Measurements from ENCODE around the gene GPS1. TPM values are rescaled to one million over a fixed set of nuclear protein-coding genes. Genes with fewer than 3 reads are reported as not detected.

GPS1 gene
- total RNA-seq, 6 experiments from 2014 or later, result 127 to 144 (median 141) TPM

DNA sequence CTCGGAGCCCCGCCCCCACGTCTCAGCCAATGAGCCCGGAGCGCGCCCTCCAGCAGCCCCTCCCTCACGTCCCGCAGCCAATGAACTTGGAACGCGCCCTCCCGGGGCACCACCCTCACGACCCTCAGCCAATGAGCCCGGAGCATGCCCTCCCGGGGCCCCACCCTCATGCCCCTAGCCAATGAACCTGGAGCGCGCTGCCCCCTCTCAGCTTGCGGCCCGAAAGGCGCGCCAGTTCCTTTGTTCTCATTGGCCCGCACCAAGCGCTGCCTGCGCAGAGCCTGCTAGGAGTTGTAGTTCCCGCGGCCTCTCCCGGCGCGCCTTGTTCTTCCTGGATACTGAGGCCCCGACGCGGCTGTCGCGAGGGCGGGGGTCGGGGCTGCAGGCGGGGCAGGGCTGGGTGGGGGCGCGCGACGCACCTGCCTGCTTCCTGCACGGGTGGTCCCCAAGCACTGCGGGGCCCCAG lies 28.7 kb upstream of the GPS1 start, which contains the start of gene LRRC45:
LRRC45 (plus strand) TSS at position 325 of the 466 bp plus-strand sequence. CDS start 339 bp downstream, outside the sequence.
- DNase-seq, result peak; percentile 99
- Mint-ChIP-seq H3K27me3 (ENCODE audit: insufficient read depth) (peaks cover 2% of the 10 kb centered on the region), H3K4me1 (ENCODE audit: low read depth) (peaks cover 17% of the 10 kb centered on the region), H3K27ac (peak within 1 kb of the TSS; percentile 79), H3K36me3 (ENCODE audit: low read depth) (no peaks in the 10 kb centered on the region), H3K4me3 (peak within 1 kb of the TSS; percentile 88), H3K9me3 (no peaks in the 10 kb centered on the region)
- TF ChIP-seq, protein P1, sequence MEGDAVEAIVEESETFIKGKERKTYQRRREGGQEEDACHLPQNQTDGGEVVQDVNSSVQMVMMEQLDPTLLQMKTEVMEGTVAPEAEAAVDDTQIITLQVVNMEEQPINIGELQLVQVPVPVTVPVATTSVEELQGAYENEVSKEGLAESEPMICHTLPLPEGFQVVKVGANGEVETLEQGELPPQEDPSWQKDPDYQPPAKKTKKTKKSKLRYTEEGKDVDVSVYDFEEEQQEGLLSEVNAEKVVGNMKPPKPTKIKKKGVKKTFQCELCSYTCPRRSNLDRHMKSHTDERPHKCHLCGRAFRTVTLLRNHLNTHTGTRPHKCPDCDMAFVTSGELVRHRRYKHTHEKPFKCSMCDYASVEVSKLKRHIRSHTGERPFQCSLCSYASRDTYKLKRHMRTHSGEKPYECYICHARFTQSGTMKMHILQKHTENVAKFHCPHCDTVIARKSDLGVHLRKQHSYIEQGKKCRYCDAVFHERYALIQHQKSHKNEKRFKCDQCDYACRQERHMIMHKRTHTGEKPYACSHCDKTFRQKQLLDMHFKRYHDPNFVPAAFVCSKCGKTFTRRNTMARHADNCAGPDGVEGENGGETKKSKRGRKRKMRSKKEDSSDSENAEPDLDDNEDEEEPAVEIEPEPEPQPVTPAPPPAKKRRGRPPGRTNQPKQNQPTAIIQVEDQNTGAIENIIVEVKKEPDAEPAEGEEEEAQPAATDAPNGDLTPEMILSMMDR (IDR thresholded peaks at IDR 0.05), result no peak

DNA sequence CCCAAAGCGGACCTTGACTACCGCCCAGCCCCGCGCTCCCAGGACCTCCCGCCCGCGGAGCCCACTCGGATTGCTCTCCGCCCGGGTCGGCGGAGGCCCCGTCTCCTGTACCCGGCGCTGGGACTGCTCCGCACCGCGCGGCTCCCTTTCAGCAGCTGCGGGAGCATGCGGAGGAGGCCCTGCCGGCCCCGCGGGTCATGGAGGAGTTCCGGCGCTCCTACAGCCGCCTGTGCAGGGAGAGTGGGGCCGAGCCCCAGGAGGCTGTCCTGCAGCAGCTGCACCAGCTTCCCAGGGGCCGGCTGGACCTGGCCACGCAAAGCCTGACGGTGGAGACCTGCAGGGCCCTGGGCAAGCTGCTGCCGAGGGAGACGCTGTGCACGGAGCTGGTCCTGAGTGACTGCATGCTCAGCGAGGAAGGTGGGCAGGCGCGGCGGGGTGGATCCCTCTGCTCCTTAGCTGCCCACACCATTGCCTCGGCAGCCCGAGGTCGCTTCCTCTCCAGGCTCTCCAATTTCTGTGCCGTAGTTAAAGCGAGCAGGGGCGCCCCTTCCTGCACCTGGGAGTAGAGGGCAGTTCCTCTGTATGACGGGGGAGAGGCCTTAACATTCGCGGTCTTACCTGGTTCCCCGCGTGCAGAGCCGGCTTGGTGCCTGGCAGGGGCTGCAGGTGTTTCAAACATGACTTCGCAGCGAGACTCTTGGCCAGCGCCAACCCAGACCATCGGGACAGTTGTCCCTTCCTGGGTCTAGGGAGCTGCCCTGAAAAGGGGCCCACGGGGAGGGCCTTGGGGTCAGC lies 28.1 kb upstream of the GPS1 start:
- Mint-ChIP-seq H3K27ac (no peak overlapping the region), H3K4me1 (ENCODE audit: low read depth) (peaks cover 17% of the 10 kb centered on the region), H3K9me3 (no peaks in the 10 kb centered on the region), H3K4me3 (peak overlapping the region; percentile 88), H3K27me3 (ENCODE audit: insufficient read depth) (peaks cover 2% of the 10 kb centered on the region), H3K36me3 (ENCODE audit: low read depth) (no peaks in the 10 kb centered on the region)
- DNase-seq, result no peak
- TF ChIP-seq, protein P1 (IDR thresholded peaks at IDR 0.05), result no peak

DNA sequence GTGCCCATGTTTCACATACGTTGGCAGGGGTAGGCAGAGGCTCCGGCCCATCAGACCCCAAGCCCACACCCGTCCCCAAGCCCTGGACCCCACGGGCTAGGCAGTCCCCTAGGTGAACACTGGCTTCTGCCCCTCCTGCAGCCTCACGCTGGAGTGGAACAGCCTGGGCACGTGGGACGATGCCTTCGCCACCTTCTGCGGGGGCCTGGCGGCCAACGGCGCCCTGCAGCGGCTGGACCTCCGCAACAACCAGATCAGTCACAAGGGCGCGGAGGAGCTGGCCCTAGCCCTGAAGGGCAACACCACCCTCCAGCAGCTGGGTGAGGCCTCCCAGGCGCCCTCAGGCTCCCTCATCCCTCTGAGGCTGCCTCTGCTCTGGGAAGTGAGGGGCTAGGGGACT lies 26.8 kb upstream of the GPS1 start:
- Mint-ChIP-seq H3K4me3 (no peak overlapping the region), H3K27ac (no peak overlapping the region), H3K4me1 (ENCODE audit: low read depth) (peaks cover 17% of the 10 kb centered on the region), H3K27me3 (ENCODE audit: insufficient read depth) (peaks cover 6% of the 10 kb centered on the region), H3K9me3 (no peaks in the 10 kb centered on the region), H3K36me3 (ENCODE audit: low read depth) (no peaks in the 10 kb centered on the region)
- no peak for DNase-seq
- TF ChIP-seq, protein P1 (IDR thresholded peaks at IDR 0.05), result no peak

DNA sequence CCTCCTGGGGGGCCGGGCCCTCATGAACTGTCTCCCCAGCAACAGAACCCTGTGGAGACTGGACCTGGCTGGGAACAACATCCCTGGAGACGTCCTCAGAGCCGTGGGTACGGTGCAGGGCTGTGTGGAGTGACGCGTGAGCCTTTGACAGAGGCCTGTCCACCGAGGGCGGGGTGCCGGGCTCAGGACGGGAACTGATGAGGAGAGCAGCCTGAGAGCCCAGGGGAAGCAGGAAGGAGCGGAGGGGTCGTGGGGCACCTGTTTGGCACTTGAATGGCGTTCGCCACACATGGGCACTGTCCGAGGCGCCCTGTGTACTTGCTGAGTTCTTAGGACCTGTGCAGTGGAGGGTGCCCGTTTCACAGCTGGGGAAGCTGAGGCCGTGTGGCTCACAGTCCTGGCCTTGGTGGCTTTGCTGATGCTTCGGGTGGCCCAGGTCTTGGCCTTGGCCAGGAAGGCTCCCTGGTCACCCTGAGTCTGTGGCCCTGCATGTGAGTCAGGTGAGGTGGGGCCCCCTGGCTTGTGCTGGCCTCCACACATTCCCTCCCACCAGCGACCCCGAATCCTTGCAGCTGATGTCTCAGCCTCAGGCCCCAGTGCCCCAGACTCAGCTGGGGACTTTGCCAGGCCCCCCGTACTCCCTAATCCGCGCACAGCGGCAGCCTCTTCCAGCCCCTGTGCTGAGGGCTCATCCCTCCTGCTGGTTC lies 26.1 kb upstream of the GPS1 start:
- TF ChIP-seq, protein P1 (IDR thresholded peaks at IDR 0.05), result no peak
- Mint-ChIP-seq H3K27me3 (ENCODE audit: insufficient read depth) (peaks cover 6% of the 10 kb centered on the region), H3K36me3 (ENCODE audit: low read depth) (no peaks in the 10 kb centered on the region), H3K9me3 (no peaks in the 10 kb centered on the region), H3K27ac (peak overlapping the region; percentile 13; the same call in 1 of the 2 replicates), H3K4me3 (no peak overlapping the region), H3K4me1 (ENCODE audit: low read depth) (peaks cover 17% of the 10 kb centered on the region)
- no peak for DNase-seq

DNA sequence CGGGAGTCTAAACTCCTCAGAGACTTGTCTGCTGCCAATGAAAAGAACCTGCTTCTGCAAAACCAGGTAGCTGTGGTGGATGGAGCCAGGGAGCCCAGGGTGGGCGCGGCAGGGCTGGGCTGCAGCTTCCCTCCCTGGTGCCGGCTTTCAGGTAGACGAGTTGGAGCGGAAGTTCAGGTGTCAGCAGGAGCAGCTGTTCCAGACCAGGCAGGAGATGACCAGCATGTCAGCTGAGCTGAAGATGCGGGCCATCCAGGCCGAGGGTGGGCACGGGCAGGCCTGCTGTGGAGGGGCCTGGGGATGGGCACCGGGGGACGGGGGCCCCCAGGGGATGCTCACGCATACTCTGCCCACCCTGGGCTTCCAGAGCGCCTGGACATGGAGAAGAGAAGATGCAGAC lies 23.5 kb upstream of the GPS1 start:
- DNase-seq, result no peak
- no peak overlapping the region for H3K4me3 Mint-ChIP-seq
- no peaks in the 10 kb centered on the region for H3K36me3 Mint-ChIP-seq (ENCODE audit: low read depth)
- peaks cover 8% of the 10 kb centered on the region for H3K4me1 Mint-ChIP-seq (ENCODE audit: low read depth)
- TF ChIP-seq, protein P1 (IDR thresholded peaks at IDR 0.05), result no peak
- H3K27me3 Mint-ChIP-seq (ENCODE audit: insufficient read depth), result peaks cover 4% of the 10 kb centered on the region
- H3K9me3 Mint-ChIP-seq, result no peaks in the 10 kb centered on the region
- H3K27ac Mint-ChIP-seq, result no peak overlapping the region

Data from HFFc6 (cell line).